ENCODE measurements around the gene ASPDH. TPM values are rescaled to one million over a fixed set of nuclear protein-coding genes. Genes with fewer than 3 reads are reported as not detected.

ASPDH gene
- total and polyA plus RNA-seq, 2 of the 13 experiments (the other 11 are each of a cell fraction or from before 2014, with no cell fraction given) = 2.2 to 3.3 TPM

DNA sequence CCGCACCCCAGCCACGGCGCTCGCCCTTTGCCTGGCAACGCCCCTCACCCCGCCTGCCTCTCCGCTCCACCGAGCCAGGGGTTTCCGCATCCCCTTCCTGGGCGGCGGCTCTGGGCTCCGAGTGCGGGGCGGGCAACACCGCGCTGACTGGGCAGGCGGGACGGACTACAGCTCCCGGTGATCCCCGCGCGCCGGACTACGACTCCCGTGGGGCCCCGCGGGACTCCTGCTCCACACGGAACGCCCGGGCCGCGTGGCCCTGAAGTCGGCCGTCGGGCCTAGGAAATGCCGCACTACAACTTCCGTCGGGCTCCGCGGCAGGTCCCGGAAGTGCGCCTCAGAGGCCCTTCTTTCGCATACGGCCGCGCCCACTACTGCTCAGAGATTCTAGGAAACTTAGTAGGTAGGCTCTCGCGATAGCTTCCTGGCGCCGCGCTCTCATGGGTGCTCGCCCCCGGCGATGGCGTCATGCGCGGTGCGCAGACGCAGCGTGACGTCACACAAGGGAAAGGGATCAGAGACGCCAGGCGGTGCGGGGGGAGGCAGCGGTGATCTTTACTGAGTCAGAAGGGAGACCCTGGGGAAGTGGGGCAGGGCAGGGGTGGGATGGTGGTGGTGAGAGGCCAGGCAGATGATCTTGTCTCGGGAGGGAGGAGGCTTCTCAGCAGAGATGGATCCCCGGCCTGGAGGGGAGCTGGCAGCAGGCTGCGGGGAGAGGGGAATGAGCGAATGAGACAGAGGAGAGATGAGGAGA is 2.5 kb downstream of the ASPDH start, which contains the start of gene JOSD2 (continued):
- TF ChIP-seq ZNF260 (CRISPR knock-in tag; IDR thresholded peaks at IDR 0.05; ENCODE audit: borderline replicate concordance, low read depth) (no peak), SMARCE1 (IDR thresholded peaks at IDR 0.05; ENCODE audit: borderline replicate concordance) (no peak), TEAD3 (CRISPR knock-in tag; optimal IDR thresholded peaks at IDR 0.05; ENCODE audit: borderline replicate concordance) (peak; percentile 8), ASH2L (IDR thresholded peaks at IDR 0.05; ENCODE audit: insufficient read length, low read depth, low read length) (peak; percentile 36), NCOR1 (IDR thresholded peaks at IDR 0.05; ENCODE audit: borderline replicate concordance, low read length) (no peak), MXD3 (CRISPR knock-in tag; IDR thresholded peaks at IDR 0.05) (0 out of 2 replicates have a peak, but pooled peaks have one; percentile 60), MTERF4 (CRISPR knock-in tag; IDR thresholded peaks at IDR 0.05) (0 out of 2 replicates have a peak, but pooled peaks have one; percentile 44), ZNF251 (CRISPR knock-in tag; IDR thresholded peaks at IDR 0.05) (no peak), ZBTB3 (CRISPR knock-in tag; IDR thresholded peaks at IDR 0.05; ENCODE audit: borderline replicate concordance, low read depth) (no peak), SOX13 (IDR thresholded peaks at IDR 0.05) (no peak), SOX13 (CRISPR knock-in tag; conservative IDR thresholded peaks at IDR 0.05 in 1 of 2, IDR thresholded peaks at IDR 0.05 in 1 of 2) (no peak), CSRNP1 (CRISPR knock-in tag; IDR thresholded peaks at IDR 0.05) (no peak), ATRX (CRISPR knock-in tag; IDR thresholded peaks at IDR 0.05; ENCODE audit: borderline replicate concordance) (no peak), RBFOX2 (IDR thresholded peaks at IDR 0.05; ENCODE audit: low read depth, low read length) (peak; percentile 76), ZNF644 (CRISPR knock-in tag; IDR thresholded peaks at IDR 0.05; ENCODE audit: low read depth) (no peak), FOXA3 (CRISPR knock-in tag; IDR thresholded peaks at IDR 0.05) (no peak; the same call in 1 of the 2 replicates), ELF3 (CRISPR knock-in tag; IDR thresholded peaks at IDR 0.05) (peak; percentile 34; the same call in 1 of the 2 replicates), ZFX (CRISPR knock-in tag; IDR thresholded peaks at IDR 0.05; ENCODE audit: low read depth) (peak; percentile 88), ZNF570 (CRISPR knock-in tag; IDR thresholded peaks at IDR 0.05; ENCODE audit: borderline replicate concordance) (no peak), CENPBD1 (CRISPR knock-in tag; IDR thresholded peaks at IDR 0.05; ENCODE audit: borderline replicate concordance, low read depth) (no peak)
- TF ChIP-seq, protein P1, sequence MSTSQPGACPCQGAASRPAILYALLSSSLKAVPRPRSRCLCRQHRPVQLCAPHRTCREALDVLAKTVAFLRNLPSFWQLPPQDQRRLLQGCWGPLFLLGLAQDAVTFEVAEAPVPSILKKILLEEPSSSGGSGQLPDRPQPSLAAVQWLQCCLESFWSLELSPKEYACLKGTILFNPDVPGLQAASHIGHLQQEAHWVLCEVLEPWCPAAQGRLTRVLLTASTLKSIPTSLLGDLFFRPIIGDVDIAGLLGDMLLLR (CRISPR knock-in tag; IDR thresholded peaks at IDR 0.05) = no peak
- TF ChIP-seq, protein P2, sequence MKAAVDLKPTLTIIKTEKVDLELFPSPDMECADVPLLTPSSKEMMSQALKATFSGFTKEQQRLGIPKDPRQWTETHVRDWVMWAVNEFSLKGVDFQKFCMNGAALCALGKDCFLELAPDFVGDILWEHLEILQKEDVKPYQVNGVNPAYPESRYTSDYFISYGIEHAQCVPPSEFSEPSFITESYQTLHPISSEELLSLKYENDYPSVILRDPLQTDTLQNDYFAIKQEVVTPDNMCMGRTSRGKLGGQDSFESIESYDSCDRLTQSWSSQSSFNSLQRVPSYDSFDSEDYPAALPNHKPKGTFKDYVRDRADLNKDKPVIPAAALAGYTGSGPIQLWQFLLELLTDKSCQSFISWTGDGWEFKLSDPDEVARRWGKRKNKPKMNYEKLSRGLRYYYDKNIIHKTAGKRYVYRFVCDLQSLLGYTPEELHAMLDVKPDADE (CRISPR knock-in tag; IDR thresholded peaks at IDR 0.05) = no peak
- TF ChIP-seq, protein P3, sequence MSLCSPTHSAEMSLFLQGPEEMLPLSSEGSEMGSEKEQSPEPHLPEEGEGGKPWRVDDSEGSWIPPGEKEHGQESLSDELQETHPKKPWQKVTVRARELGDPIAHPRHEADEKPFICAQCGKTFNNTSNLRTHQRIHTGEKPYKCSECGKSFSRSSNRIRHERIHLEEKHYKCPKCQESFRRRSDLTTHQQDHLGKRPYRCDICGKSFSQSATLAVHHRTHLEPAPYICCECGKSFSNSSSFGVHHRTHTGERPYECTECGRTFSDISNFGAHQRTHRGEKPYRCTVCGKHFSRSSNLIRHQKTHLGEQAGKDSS (CRISPR knock-in tag; IDR thresholded peaks at IDR 0.05; ENCODE audit: borderline replicate concordance, low read depth) = no peak
